GM18951 (cell line): ENCODE data around the gene PALLD.

Experiments
- POLR2A ChIP-seq: IDR thresholded peaks from 4 replicates; pipeline ENCODE4 v1.6.1; 2011; ENCODE audit warnings: mild to moderate bottlenecking; ENCODE audit not compliant: insufficient read length, insufficient read depth; ENCODE audit errors: extremely low read depth
- in situ Hi-C: fragments of 300-500 bp; cut with MboI; formaldehyde crosslinking; loops from one replicate; pipeline ENCODE4 v1.12.0; 2022; ENCODE audit warnings: low sequenced_read_pairs, mixed read lengths, inconsistent platforms; ENCODE audit not compliant: unreplicated experiment

Gene PALLD

DNA sequence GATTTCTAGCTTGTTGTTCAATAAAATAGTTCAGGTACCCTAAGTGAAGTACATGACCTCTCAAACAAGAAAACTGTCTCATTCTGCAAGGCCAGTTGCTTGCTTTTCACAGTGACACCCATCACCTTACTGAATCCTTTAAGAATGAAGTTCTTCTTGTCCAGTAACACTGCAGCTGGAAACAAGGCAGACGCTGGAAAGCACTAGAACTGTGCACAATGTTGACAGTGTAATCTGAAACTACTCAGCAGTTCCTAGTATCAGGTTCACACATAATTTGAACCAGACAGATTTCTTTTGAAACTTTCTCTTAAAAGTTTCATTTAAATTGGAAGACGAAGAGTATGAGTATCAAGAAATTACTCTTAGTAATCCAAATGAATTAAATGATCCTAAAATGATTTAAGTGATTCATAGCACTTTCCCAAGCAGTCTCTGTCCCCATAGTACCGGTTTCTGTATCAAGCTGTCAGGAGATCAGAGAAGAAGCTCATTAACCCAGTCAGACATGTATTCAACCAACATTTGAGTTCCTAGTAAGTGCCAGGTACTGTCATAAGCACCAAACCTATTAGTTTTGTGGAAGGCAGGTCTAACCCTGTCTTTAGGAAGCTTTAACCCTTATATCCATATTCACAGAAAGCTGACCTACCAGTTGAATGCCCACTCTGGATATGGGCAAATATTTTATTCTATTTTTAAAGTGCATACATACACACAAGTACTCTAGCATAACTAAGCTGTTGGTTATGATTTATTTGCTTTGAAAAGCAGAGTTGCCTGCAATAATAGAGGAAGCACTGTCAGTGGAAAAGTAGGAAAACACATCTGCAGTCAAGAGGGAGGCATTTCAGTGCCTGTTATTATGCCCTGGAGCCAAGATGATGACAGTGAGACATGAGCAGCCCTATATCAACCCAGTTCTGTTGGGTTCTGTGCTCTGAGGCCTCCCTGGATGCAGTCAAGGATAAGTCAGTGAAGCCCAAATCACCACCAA lies 63.6 kb downstream of the PALLD start:
- in situ Hi-C loops = no loop called here
- TF ChIP-seq POLR2A = no peak

DNA sequence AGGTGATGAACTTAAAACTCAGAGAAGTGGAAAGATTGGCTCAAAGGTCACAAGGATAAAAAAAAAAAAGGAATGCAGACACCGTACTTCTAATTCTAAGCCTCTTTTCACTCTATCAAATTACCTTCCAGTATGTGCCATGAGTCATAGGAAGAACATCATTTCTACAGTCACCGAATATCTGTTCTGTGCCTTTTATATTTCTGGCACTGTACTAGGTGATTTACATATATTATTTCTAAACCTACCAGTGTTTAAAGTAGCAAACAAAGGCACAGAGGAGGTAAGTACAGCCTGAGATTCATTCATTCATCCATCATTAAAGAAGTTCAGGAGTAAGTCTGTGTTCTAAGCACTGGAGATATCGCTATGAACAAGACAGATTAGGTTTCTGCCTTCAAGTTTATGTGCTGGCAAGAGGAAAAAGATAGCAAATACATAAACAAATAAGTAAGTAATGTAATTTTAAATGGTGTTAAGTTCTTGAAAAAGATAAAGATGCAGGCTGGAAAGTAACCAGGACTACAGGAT lies 65.3 kb downstream of the PALLD start:
- in situ Hi-C loops = no loop called here
- TF ChIP-seq POLR2A = no peak

DNA sequence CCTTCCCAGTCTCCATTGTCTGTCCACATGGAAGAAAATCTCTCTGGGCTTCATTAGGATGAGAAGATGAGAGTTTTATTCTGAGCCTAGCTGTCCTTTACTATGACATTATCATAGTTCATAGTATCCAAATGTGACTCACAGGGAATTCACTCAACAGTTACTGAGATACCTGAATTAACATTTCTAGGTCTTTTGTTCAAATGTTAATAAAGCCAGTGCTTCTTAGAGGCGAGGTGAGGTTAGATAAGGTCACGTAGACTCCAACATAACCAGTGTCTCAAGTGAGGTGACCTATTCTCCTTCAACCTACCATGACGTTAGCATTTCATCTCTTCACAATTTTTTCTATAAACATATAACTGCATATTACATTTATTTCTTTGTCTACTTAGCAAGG lies 67.2 kb downstream of the PALLD start:
- TF ChIP-seq POLR2A = no peak
- in situ Hi-C loops = no loop called here

DNA sequence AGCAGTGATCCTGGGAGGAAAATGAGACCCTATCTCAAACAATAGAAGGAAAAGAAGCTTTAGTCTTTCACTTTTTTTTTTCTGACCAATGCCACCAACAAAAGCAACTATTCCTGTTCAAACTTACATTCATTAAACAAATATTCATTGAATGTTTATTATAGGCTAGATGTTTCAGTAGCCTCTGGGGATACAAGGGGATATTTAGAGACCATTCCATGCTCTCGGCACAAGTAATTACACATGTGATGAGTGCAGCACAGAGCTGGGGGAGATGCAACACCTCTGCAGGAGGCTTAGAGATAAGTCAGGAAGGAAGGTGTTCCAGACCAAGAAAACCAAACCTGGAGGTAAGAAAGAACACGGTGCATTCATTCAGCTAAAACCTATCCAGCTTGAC lies 68.3 kb downstream of the PALLD start:
- TF ChIP-seq POLR2A = no peak
- in situ Hi-C loops = no loop called here

DNA sequence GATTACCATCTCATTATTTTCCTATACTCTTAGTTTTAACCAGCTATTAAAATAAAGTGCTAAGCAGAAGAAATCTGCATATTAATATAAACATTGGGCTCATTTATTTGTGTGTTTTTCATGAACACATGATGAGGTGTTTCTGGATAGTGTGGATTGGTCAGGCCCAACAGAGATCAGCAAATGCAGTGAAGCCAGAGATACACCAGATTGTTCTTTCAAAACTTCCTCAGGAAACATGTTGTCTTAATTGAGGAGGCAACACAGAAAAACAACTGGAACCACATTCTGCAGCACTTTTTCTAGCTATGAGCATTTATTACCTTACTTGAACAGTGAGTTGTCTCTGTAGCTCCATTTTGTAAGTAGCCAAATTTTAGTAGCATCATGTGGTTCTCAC lies 69.9 kb downstream of the PALLD start:
- in situ Hi-C loops = no loop called here
- no peak for TF ChIP-seq POLR2A

DNA sequence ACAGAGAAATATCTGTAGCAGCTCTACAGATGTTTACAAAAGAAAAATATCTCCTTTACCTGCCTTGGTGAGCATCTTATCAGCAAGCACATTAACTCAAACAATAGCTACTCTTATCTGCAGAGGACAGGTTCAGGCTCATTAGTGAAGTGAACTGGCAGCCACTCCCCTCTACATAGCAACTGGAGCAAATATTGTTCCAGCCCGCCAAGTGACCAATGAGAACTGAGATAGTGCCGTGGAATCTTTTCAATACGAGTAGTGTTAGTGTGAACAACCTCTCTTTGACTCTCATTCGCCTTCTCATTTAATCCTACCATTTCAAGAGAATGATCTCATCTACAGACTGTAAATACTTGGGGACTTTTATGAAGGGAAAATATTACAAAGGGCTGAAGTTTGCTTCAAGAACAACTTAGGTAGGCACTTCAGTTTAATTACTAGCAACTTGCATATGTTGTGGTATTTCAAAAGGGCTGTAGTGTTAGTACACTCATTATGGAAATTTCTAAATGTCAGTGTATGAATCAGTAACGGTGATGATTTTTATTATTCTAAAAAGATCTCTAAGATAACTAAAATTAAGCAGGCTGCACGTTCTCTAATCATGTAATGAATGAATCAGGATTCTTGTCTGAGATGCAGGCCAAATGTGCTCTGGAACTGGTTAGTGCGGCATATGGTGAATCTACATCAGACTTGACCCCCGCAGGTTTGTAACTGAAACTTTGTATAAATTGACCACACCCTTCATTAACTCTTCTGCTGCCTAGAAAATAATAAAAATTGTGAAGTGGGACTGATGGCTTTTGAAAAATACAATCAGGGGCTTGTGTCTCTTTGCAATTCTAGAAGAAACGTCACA lies 72.4 kb downstream of the PALLD start:
- no peak for TF ChIP-seq POLR2A
- in situ Hi-C loops = no loop called here

DNA sequence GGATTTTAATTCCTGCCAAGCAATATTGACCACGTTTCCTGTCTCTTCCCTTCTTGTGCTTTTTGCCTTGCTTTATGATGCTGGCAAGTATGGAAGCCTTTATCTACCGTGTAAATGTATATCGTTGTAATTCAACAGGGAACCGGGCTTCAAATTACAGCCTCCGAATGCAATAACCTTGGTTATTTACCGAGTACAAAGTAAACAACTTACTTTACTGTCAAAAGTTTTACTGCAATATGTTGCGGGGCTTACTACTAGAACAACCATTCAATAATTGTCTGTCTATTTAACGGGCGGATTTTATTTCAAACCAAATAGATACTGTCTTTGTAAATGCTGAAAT lies 73.1 kb downstream of the PALLD start:
- in situ Hi-C loops = no loop called here
- no peak for TF ChIP-seq POLR2A

DNA sequence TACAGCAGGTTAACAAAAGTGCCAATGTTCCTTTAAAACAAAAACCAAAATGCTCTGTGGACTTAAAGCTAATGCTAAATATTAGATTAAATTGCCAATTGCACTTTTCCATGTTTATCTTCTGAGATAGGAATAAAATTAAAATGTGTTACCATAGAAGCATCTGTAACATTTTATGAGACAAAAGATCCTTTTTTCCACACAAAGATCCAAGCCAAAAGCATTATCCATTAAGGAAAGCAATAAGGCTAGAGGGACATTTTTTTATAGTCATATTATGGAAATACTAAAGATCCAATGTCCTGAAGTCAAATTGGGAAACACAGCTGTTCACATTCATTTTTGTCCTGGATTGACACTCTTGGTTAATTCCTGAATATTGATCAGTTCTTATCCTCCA lies 73.6 kb downstream of the PALLD start:
- no peak for TF ChIP-seq POLR2A
- in situ Hi-C loops = no loop called here

DNA sequence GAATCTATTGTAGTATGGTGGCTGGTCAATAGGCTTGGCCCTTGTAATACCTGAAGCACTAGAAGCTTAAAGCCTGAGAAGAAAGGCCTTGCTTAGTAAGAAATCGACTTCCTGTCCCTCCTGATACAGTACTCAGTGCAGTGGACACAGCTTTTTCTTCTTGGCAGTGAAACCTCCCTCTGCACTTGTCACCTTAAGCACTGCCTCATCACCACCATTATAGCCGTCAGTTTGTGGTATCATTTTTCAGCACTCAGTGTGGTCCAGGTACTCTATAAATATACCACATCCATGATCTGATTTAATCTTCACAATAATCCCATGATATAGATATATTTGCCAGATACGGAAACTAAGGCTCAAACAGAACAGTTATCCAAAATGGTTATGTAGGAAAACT lies 75.2 kb downstream of the PALLD start:
- TF ChIP-seq POLR2A = no peak
- in situ Hi-C loops = no loop called here

DNA sequence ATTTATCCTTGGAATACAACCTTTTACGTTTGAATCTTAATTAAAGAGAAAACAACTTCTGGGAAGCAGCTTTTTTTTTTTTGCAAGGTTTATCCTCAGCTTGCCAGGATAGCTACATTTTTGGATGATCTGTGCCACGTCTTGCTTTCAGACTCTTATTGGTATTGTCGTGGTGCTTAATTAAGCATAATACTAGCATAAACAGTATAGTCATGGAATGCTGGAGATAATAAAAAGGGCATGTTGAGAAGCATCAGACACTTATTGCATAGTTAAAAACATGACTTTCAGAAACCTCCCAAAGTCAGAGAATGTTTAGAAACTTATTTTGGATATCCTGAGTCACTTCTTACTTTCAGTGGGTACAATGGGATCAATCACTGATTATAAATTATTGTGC lies 77.0 kb downstream of the PALLD start:
- in situ Hi-C loops = no loop called here
- no peak for TF ChIP-seq POLR2A

DNA sequence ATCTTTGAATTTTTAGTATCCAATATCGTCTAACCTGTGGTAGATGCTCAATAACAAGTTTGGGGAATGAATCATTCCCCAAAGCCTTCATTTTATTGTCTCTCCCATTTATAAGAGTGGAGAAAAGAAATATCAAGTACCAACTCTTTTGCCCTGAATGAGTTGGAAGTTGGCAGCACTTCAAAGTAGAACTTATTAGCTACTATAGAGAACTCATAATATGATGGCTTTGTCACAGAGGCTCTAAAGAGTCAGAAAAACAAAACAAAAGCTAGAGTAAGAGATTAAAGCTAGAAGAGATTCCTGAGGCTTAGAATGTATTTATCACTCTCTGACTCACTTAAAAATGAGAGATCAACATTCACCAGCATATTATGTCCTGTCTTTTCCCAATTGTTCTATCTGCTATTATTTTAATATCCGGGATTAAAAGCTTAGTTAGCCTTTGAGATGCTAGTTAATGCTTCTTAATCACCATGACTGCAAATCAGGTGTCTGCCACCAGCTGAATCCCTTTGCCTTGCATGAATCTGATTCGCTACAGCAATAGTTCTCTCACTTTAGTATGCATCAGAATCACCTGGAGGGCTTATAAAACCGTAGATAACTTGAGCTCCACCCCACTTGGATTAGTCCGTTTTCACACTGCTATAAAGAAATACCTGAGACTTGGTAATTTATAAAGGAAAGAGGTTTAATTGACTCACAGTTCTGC lies 77.9 kb downstream of the PALLD start:
- in situ Hi-C loops = no loop called here
- TF ChIP-seq POLR2A = no peak

DNA sequence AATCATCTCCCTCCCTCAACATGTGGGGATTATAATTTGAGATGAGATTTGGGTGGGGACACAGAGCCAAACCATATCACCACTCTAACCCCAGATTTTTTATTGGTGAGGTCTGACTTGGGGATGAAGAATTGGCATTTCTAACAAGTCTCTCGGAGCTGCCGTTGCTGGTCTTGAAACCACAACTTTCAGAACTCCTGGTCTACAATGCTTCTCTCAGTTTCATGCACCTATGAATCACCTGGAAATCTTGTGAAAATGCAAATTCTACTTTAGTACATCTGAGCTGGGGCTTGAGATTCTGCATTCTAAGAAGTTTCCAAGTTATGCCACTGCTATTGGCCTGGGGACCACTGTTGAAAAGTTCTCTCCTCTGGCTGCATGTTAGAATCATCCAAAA lies 78.6 kb downstream of the PALLD start:
- in situ Hi-C loops = no loop called here
- no peak for TF ChIP-seq POLR2A

DNA sequence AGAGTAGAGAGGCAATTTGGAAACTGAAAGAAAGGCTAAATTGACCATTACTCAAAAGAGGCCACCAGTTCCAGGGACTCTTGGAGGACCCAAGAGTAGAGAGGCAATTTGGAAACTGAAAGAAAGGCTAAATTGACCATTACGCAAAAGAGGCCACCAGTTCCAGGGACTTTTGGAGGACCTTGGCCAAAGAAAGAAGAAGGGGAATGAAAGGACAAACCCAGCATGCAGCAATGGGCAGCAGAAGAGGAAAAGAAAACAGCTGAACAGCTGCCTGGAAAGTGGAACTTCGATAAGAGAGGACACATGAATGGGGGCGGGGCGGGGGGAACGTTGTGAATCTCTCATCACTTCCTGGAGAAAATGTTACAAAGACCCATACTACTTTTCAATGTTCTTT lies 80.8 kb downstream of the PALLD start:
- TF ChIP-seq POLR2A = no peak
- in situ Hi-C loops = no loop called here
